A549 treated with ZK216348 at 1 μM for 4 hours (cell line): ENCODE measurements around the gene GUCA1C. TPM values are rescaled to one million over a fixed set of nuclear protein-coding genes. Genes with fewer than 3 reads are reported as not detected.

Experiments used
- total RNA-seq: library from RNA; stranded (reverse); fragments of 200-300 nt; extraction: Qiagen RNA extraction; gene quantifications from 5 replicates; pipeline ENCODE4 v1.2.3, GENCODE V29; 2022; ENCODE audit warnings: low read depth

GUCA1C gene, protein sequence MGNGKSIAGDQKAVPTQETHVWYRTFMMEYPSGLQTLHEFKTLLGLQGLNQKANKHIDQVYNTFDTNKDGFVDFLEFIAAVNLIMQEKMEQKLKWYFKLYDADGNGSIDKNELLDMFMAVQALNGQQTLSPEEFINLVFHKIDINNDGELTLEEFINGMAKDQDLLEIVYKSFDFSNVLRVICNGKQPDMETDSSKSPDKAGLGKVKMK
- not detected in 5 replicates for total RNA-seq

DNA sequence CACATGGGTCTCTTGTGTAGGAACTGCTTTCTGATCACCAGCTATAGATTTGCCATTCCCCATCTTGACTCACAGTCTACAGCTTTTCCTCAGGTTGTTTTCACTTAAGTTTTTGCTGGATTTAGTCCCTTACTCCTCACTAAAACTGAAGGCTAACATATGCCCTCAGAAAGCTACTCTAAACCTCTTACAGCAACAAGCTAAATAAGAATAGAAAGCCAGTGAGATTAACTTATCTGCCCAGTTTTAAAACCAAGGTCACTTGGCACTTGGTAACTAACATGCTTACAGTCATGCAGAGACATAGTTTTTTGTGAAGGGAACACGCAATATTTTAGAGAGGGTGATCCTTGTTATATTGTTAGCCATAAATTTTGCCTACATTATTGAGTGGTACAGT is at the start of gene GUCA1C:
TSS of gene GUCA1C (minus strand) at position 180 of the 400 bp plus-strand sequence. CDS start at position 63, 117 bp downstream.

Other genes starting within 250 kb of the GUCA1C start
- not detected in 5 replicates for gene RETNLB, start 196.5 kb downstream of the GUCA1C start, total RNA-seq
- gene TRAT1, start 131.1 kb downstream of the GUCA1C start, total RNA-seq: not detected in 5 replicates
- gene MORC1, start 164.3 kb upstream of the GUCA1C start, total RNA-seq: not detected in 5 replicates
- not detected in 5 replicates for gene C3orf85, start 182.8 kb upstream of the GUCA1C start, total RNA-seq